ENCODE results near the gene CLN5. TPM values are rescaled to one million over a fixed set of nuclear protein-coding genes. Genes with fewer than 3 reads are reported as not detected.

CLN5 gene
- total RNA-seq, 1 donor from 2014 or later, result 15.0 TPM

GRCh38 chr13:77013853-77014542 is 22.1 kb downstream of the CLN5 start:
- ATAC-seq (ENCODE audit: poor library complexity) (no peak), DNase-seq (no peak)
- intact Hi-C loops (cut with DNase I), result no loop called here

- ATAC-seq (ENCODE audit: poor library complexity) (no peak), DNase-seq (no peak)
- intact Hi-C loops (cut with DNase I), result no loop called here
Observed at GRCh38 chr13:77014906-77015685, 23.2 kb downstream of the CLN5 start.

- peak; percentile 42 for ATAC-seq (ENCODE audit: poor library complexity)
- intact Hi-C loops (cut with DNase I), result no loop called here
Observed at GRCh38 chr13:77016251-77016812, 24.5 kb downstream of the CLN5 start.

GRCh38 chr13:77016888-77017623 is 25.2 kb downstream of the CLN5 start:
- ATAC-seq (ENCODE audit: poor library complexity), result peak; percentile 47

More at GRCh38 chr13:77016251-77016812, 24.5 kb downstream of the CLN5 start:
- DNase-seq, result no peak

GRCh38 chr13:77019756-77020155 is 27.9 kb downstream of the CLN5 start:
- intact Hi-C loops (cut with DNase I), result no loop called here
- DNase-seq (no peak), ATAC-seq (ENCODE audit: poor library complexity) (no peak)

More at GRCh38 chr13:77016888-77017623, 25.2 kb downstream of the CLN5 start:
- no peak for DNase-seq
- intact Hi-C loops (cut with DNase I), result no loop called here

GRCh38 chr13:77022341-77022740 is 30.5 kb downstream of the CLN5 start:
- no peak for ATAC-seq (ENCODE audit: poor library complexity)
- intact Hi-C loops (cut with DNase I), result no loop called here
- DNase-seq, result no peak

GRCh38 chr13:77026255-77026860 is 34.5 kb downstream of the CLN5 start:
- intact Hi-C loops (cut with DNase I), result no loop called here
- peak; percentile 94 for DNase-seq
- peak; percentile 79 for ATAC-seq (ENCODE audit: poor library complexity)

- intact Hi-C loops (cut with DNase I), result no loop called here
- peak; percentile 92 for DNase-seq
- peak; percentile 92 for ATAC-seq (ENCODE audit: poor library complexity)
Observed at GRCh38 chr13:77026861-77027621, 35.2 kb downstream of the CLN5 start, which contains the start of gene FBXL3. FBXL3 (minus strand) TSS chr13:77027159; CDS start chr13:77021860, 5,299 bp downstream.

- DNase-seq (no peak), ATAC-seq (ENCODE audit: poor library complexity) (peak; percentile 21)
- intact Hi-C loops (cut with DNase I), result no loop called here
Observed at GRCh38 chr13:77028202-77028601, 36.3 kb downstream of the CLN5 start.

- ATAC-seq (ENCODE audit: poor library complexity), result no peak
- intact Hi-C loops (cut with DNase I), result no loop called here
- DNase-seq, result no peak
Observed at GRCh38 chr13:77029436-77029835, 37.6 kb downstream of the CLN5 start.

GRCh38 chr13:77031656-77032243 is 39.9 kb downstream of the CLN5 start:
- intact Hi-C loops (cut with DNase I), result no loop called here
- no peak for DNase-seq
- no peak for ATAC-seq (ENCODE audit: poor library complexity)

- no peak for ATAC-seq (ENCODE audit: poor library complexity)
- DNase-seq, result no peak
- intact Hi-C loops (cut with DNase I), result no loop called here
Observed at GRCh38 chr13:77033717-77034302, 41.9 kb downstream of the CLN5 start.

GRCh38 chr13:77034881-77035280 is 43.0 kb downstream of the CLN5 start:
- intact Hi-C loops (cut with DNase I), result no loop called here
- DNase-seq (no peak), ATAC-seq (ENCODE audit: poor library complexity) (no peak)

GRCh38 chr13:77036279-77036678 is 44.4 kb downstream of the CLN5 start:
- ATAC-seq (ENCODE audit: poor library complexity), result no peak

GRCh38 chr13:77038907-77039480 is 47.1 kb downstream of the CLN5 start:
- intact Hi-C loops (cut with DNase I), result no loop called here
- DNase-seq (no peak), ATAC-seq (ENCODE audit: poor library complexity) (no peak)

More at GRCh38 chr13:77036279-77036678, 44.4 kb downstream of the CLN5 start:
- intact Hi-C loops (cut with DNase I), result no loop called here
- DNase-seq, result no peak

- intact Hi-C loops (cut with DNase I), result no loop called here
- ATAC-seq (ENCODE audit: poor library complexity) (no peak), DNase-seq (no peak)
Observed at GRCh38 chr13:77040076-77040475, 48.2 kb downstream of the CLN5 start.

- DNase-seq, result no peak
- intact Hi-C loops (cut with DNase I), result no loop called here
- no peak for ATAC-seq (ENCODE audit: poor library complexity)
Observed at GRCh38 chr13:77040835-77041234, 49.0 kb downstream of the CLN5 start.
